ENCODE results near the gene LRP1.

Gene LRP1

GRCh38 chr12:57157588-57158173 lies 29.4 kb downstream of the LRP1 start:
- no peak for DNase-seq

- no peak for DNase-seq
Measured at GRCh38 chr12:57158186-57158585, 29.9 kb downstream of the LRP1 start.

- DNase-seq = no peak
Measured at GRCh38 chr12:57158665-57159064, 30.4 kb downstream of the LRP1 start.

- peak; percentile 34 for DNase-seq
Measured at GRCh38 chr12:57159311-57159710, 31.0 kb downstream of the LRP1 start.

- no peak for DNase-seq
Measured at GRCh38 chr12:57160040-57160439, 31.8 kb downstream of the LRP1 start.

GRCh38 chr12:57160741-57161140 lies 32.5 kb downstream of the LRP1 start:
- DNase-seq = no peak

GRCh38 chr12:57161491-57161890 lies 33.2 kb downstream of the LRP1 start:
- DNase-seq = no peak

GRCh38 chr12:57162553-57163125 lies 34.4 kb downstream of the LRP1 start:
- no peak for DNase-seq

- DNase-seq = no peak
Measured at GRCh38 chr12:57164454-57164853, 36.2 kb downstream of the LRP1 start.

GRCh38 chr12:57164966-57165625 lies 36.8 kb downstream of the LRP1 start:
- DNase-seq = no peak

GRCh38 chr12:57165741-57166140 lies 37.5 kb downstream of the LRP1 start:
- no peak for DNase-seq

- DNase-seq = no peak
Measured at GRCh38 chr12:57166971-57167371, 38.7 kb downstream of the LRP1 start.

- no peak for DNase-seq
Measured at GRCh38 chr12:57168058-57168457, 39.8 kb downstream of the LRP1 start.

GRCh38 chr12:57169046-57169795 lies 40.9 kb downstream of the LRP1 start:
- DNase-seq = no peak

GRCh38 chr12:57169969-57170368 lies 41.7 kb downstream of the LRP1 start:
- no peak for DNase-seq

- no peak for DNase-seq
Measured at GRCh38 chr12:57170408-57170807, 42.1 kb downstream of the LRP1 start.

GRCh38 chr12:57170927-57171326 lies 42.6 kb downstream of the LRP1 start:
- no peak for DNase-seq

- no peak for DNase-seq
Measured at GRCh38 chr12:57171668-57172067, 43.4 kb downstream of the LRP1 start.

GRCh38 chr12:57173089-57173488 lies 44.8 kb downstream of the LRP1 start:
- no peak for DNase-seq

GRCh38 chr12:57173683-57174082 lies 45.4 kb downstream of the LRP1 start:
- DNase-seq = no peak

- DNase-seq = no peak
Measured at GRCh38 chr12:57175428-57176138, 47.3 kb downstream of the LRP1 start.

- no peak for DNase-seq
Measured at GRCh38 chr12:57176139-57176477, 47.8 kb downstream of the LRP1 start.

GRCh38 chr12:57176846-57177245 lies 48.6 kb downstream of the LRP1 start:
- no peak for DNase-seq

All from NCI-H1694 (cell line).